ENCODE data around the gene NMRK1.

NMRK1 gene

DNA sequence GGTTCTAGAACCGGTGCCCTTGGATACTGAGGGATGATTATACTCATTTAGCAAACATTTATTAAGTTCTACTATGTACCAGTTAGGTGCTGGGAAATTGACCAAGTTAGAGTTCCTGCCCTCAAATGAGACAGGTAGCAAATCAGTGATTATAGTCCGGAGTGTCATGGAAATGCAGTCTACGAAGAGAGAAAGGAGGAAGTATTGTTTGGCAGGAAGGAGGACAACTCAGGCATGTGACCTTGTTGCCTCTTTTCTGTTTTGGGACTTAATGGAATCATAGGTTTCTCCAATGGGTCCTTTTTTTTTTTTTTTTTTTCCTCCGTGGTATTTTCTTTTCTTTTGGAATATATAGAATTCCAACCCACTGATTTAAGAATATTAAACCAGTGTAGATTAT, 28.4 kb upstream of the NMRK1 start:
- Histone ChIP-seq H3K4me3 (ENCODE audit: low read length) (no peak overlapping the region), H3K4me1 (ENCODE audit: control insufficient read depth, insufficient read depth, low read length) (peaks cover 8% of the 10 kb centered on the region), H3K27me3 (ENCODE audit: control insufficient read depth, insufficient read depth, low read length) (no peaks in the 10 kb centered on the region), H3K9me3 (ENCODE audit: control insufficient read depth, low read length) (no peaks in the 10 kb centered on the region), H3K36me3 (ENCODE audit: control insufficient read depth, insufficient read depth, low read length) (no peaks in the 10 kb centered on the region), H3K9ac (ENCODE audit: low read length) (no peak overlapping the region)

GRCh38 chr9:75112789-75113188, 24.8 kb upstream of the NMRK1 start:
- H3K36me3 ChIP-seq (ENCODE audit: control insufficient read depth, insufficient read depth, low read length) = no peaks in the 10 kb centered on the region
- H3K4me1 ChIP-seq (ENCODE audit: control insufficient read depth, insufficient read depth, low read length) = peaks cover 25% of the 10 kb centered on the region
- no peak overlapping the region for H3K9ac ChIP-seq (ENCODE audit: low read length)
- H3K27me3 ChIP-seq (ENCODE audit: control insufficient read depth, insufficient read depth, low read length) = no peaks in the 10 kb centered on the region
- H3K9me3 ChIP-seq (ENCODE audit: control insufficient read depth, low read length) = no peaks in the 10 kb centered on the region
- H3K4me3 ChIP-seq (ENCODE audit: low read length) = no peak overlapping the region

DNA sequence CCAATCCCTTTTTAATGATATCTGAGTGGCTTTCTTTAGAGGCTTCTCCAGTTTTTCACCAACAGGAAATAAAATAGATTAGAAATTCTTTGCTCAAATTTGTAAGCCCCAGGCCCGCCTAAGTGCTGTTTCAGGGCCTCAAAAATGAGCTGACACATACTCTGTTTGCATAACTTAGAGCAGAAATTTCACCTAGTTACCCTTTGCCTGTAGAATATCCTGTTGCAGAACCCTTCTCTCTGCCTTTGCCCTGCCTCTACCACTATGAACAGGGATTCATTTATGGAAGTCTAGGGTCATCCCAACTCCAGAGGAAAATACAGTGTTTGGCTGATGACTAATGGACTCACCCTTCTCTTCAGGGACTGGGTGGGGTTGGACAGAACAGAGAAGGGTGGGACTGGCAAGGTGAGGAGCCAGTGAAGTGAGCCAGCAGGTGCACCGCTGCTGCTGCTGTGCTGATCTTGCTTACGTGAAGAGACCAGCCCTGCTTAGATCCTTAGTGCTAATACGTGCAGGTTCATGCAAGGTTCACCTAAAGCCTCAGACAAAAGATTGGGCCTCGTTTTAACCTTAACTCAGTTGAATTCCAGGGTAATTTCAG, 23.2 kb upstream of the NMRK1 start:
- no peaks in the 10 kb centered on the region for H3K9me3 ChIP-seq (ENCODE audit: control insufficient read depth, low read length)
- no peak overlapping the region for H3K9ac ChIP-seq (ENCODE audit: low read length)
- H3K4me1 ChIP-seq (ENCODE audit: control insufficient read depth, insufficient read depth, low read length) = peaks cover 25% of the 10 kb centered on the region
- H3K36me3 ChIP-seq (ENCODE audit: control insufficient read depth, insufficient read depth, low read length) = no peaks in the 10 kb centered on the region
- H3K4me3 ChIP-seq (ENCODE audit: low read length) = no peak overlapping the region
- no peaks in the 10 kb centered on the region for H3K27me3 ChIP-seq (ENCODE audit: control insufficient read depth, insufficient read depth, low read length)

- no peaks in the 10 kb centered on the region for H3K9me3 ChIP-seq (ENCODE audit: control insufficient read depth, low read length)
- H3K9ac ChIP-seq (ENCODE audit: low read length) = no peak overlapping the region
- peaks cover 25% of the 10 kb centered on the region for H3K4me1 ChIP-seq (ENCODE audit: control insufficient read depth, insufficient read depth, low read length)
- no peak overlapping the region for H3K4me3 ChIP-seq (ENCODE audit: low read length)
- H3K27me3 ChIP-seq (ENCODE audit: control insufficient read depth, insufficient read depth, low read length) = no peaks in the 10 kb centered on the region
- H3K36me3 ChIP-seq (ENCODE audit: control insufficient read depth, insufficient read depth, low read length) = no peaks in the 10 kb centered on the region
These were observed 21.4 kb upstream of the NMRK1 start for GRCh38 chr9:75109210-75109839.

DNA sequence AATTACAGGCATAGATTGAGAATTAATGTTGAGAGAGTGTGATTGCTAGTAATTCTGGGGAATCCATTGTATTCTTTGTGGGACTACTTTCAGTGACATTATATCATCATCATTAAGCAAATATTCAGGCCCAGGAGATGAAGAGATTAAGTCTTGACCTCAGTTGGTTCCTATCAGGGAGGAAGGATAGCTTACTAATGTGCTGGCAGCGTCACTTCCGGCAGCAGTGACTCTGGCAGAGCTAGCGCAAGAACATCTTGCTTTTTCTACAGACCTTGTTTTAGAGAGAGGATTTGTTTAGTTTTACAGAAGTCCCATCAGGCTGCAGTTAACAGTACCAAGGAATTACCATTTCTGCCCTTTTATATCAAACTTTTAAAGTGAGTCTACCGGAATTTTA, 20.6 kb upstream of the NMRK1 start:
- H3K36me3 ChIP-seq (ENCODE audit: control insufficient read depth, insufficient read depth, low read length) = no peaks in the 10 kb centered on the region
- peaks cover 29% of the 10 kb centered on the region for H3K4me1 ChIP-seq (ENCODE audit: control insufficient read depth, insufficient read depth, low read length)
- no peaks in the 10 kb centered on the region for H3K9me3 ChIP-seq (ENCODE audit: control insufficient read depth, low read length)

DNA sequence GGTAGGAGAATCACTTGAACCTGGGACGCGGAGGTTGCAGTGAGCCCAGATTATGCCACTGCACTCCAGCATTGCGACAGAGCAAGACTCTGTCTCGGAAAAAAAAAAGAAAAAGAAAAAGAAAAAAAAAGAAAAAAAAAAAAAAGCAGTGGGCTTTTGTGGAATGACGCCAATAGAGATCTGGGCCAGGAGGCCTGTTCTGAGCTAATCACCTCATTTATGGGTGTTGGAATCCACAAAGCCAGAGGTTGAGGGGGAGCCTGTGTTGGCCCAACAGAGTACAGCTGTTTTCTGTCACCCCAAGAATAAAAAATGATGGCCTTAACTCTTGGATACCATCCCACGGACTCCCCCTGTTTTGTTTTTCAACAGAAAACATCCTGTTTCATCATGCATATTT, 18.9 kb upstream of the NMRK1 start:
- H3K4me3 ChIP-seq (ENCODE audit: low read length) = no peak overlapping the region
- no peaks in the 10 kb centered on the region for H3K9me3 ChIP-seq (ENCODE audit: control insufficient read depth, low read length)
- no peaks in the 10 kb centered on the region for H3K36me3 ChIP-seq (ENCODE audit: control insufficient read depth, insufficient read depth, low read length)
- peaks cover 22% of the 10 kb centered on the region for H3K4me1 ChIP-seq (ENCODE audit: control insufficient read depth, insufficient read depth, low read length)
- no peaks in the 10 kb centered on the region for H3K27me3 ChIP-seq (ENCODE audit: control insufficient read depth, insufficient read depth, low read length)
- H3K9ac ChIP-seq (ENCODE audit: low read length) = no peak overlapping the region

More for the DNA sequence above, 20.6 kb upstream of the NMRK1 start:
- no peak overlapping the region for H3K4me3 ChIP-seq (ENCODE audit: low read length)
- no peaks in the 10 kb centered on the region for H3K27me3 ChIP-seq (ENCODE audit: control insufficient read depth, insufficient read depth, low read length)
- H3K9ac ChIP-seq (ENCODE audit: low read length) = no peak overlapping the region

DNA sequence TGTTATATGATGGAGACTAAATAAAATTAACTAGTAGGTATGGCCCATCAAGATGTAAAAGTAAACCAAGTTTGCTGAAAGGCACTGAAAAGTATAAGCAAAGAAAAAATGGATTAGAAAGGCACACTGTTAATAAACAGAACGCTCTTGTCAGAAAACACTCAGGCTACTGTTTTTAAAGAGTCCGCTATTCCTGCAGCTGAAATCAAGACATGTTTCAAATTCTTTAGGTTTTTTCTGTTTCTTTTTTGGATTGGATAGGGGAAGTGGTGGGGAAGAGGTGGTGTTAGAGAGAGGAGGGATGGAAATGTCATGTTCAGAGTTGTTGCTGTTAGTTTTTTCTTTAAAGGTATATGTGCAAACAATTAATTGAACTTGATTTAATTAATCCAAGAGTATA, 17.9 kb upstream of the NMRK1 start:
- Histone ChIP-seq H3K27me3 (ENCODE audit: control insufficient read depth, insufficient read depth, low read length) (no peaks in the 10 kb centered on the region), H3K9ac (ENCODE audit: low read length) (no peak overlapping the region), H3K9me3 (ENCODE audit: control insufficient read depth, low read length) (no peaks in the 10 kb centered on the region), H3K36me3 (ENCODE audit: control insufficient read depth, insufficient read depth, low read length) (no peaks in the 10 kb centered on the region), H3K4me1 (ENCODE audit: control insufficient read depth, insufficient read depth, low read length) (peaks cover 22% of the 10 kb centered on the region), H3K4me3 (ENCODE audit: low read length) (no peak overlapping the region)

- no peak overlapping the region for H3K9ac ChIP-seq (ENCODE audit: low read length)
These were observed 17.1 kb upstream of the NMRK1 start for GRCh38 chr9:75105019-75105540.

DNA sequence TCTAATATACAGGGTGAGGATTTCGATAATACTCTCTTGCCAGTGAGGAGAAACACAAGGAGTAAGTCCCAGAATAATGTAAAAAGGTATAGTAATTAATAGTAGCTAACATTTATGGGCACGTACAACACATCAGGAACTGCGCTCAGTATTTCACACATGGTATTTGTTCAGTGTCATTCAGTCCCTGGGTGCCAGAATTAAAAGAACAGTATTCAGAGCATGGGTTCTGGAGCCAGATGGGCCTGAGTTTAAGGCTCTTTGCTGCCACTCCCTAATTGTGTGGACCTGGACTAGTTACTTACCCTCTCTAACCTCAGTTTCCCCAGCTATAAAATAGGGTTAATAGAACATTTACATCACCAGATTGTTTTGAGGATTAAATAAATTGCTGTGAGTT, 16.7 kb upstream of the NMRK1 start:
- Histone ChIP-seq H3K9ac (ENCODE audit: low read length) (no peak overlapping the region), H3K4me1 (ENCODE audit: control insufficient read depth, insufficient read depth, low read length) (peaks cover 20% of the 10 kb centered on the region), H3K36me3 (ENCODE audit: control insufficient read depth, insufficient read depth, low read length) (no peaks in the 10 kb centered on the region)

More at GRCh38 chr9:75105019-75105540, 17.1 kb upstream of the NMRK1 start:
- no peaks in the 10 kb centered on the region for H3K27me3 ChIP-seq (ENCODE audit: control insufficient read depth, insufficient read depth, low read length)
- no peaks in the 10 kb centered on the region for H3K9me3 ChIP-seq (ENCODE audit: control insufficient read depth, low read length)
- no peaks in the 10 kb centered on the region for H3K36me3 ChIP-seq (ENCODE audit: control insufficient read depth, insufficient read depth, low read length)
- peaks cover 21% of the 10 kb centered on the region for H3K4me1 ChIP-seq (ENCODE audit: control insufficient read depth, insufficient read depth, low read length)
- no peak overlapping the region for H3K4me3 ChIP-seq (ENCODE audit: low read length)

DNA sequence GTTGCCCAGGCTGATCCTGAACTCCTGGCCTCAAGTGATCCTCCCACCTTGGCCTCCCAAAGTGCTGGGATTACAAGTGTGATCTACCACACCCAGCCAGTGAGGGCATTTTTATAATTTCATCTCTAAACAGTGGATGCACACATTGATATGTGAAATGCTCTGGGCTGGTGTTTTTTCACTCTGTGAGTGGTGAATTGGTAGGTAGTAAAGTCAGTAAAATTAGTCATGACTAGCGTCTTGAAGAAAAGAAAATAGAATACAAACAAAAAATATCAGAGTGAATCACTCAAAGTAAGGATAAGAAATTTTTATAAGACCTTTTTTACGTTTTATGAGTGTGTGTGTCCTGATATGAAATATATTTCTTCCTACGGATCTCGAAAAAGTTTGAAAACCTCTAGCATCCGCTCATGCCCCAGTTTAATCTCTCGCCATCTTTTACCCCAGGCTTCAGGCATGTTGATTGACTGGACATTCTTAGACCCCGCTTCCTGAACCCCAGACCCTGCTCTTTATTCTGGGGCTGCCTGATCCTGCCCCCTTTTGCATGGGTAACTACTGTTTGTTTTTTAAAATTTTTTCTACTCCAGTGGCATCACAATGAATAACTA, 14.3 kb upstream of the NMRK1 start:
- Histone ChIP-seq H3K4me1 (ENCODE audit: control insufficient read depth, insufficient read depth, low read length) (peaks cover 13% of the 10 kb centered on the region), H3K9ac (ENCODE audit: low read length) (no peak overlapping the region), H3K4me3 (ENCODE audit: low read length) (no peak overlapping the region), H3K36me3 (ENCODE audit: control insufficient read depth, insufficient read depth, low read length) (no peaks in the 10 kb centered on the region), H3K27me3 (ENCODE audit: control insufficient read depth, insufficient read depth, low read length) (no peaks in the 10 kb centered on the region), H3K9me3 (ENCODE audit: control insufficient read depth, low read length) (no peaks in the 10 kb centered on the region)

More for the DNA sequence above, 16.7 kb upstream of the NMRK1 start:
- Histone ChIP-seq H3K4me3 (ENCODE audit: low read length) (no peak overlapping the region), H3K27me3 (ENCODE audit: control insufficient read depth, insufficient read depth, low read length) (no peaks in the 10 kb centered on the region), H3K9me3 (ENCODE audit: control insufficient read depth, low read length) (no peaks in the 10 kb centered on the region)

DNA sequence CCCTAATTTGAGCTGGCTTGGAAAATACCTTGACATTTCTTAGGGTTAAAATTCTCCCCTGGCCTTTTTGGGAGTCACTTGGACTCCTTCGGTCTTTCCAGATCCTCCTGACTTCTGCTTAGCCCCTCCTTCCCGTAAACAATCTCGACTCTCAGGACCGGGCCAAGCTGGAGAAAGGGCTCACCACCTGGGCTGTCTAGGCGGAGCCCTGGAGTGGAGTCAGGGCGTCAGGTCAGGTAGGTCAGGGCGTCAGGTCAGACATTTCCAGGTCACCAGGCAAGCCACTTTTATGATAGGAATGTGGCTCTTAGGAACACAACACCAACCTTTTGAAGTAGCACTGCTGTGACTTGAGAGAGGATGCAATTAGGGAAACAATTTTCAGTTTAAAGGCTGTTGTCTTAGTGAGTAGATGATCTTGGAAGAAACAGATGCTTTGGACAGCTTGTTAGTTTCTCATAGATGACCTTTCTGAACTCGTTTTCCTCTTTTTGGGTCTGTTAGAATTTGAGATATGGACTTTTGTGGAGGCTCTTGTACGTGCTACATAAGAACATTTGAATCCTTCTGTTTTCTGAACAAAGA, 13.1 kb upstream of the NMRK1 start:
- Histone ChIP-seq H3K9ac (ENCODE audit: low read length) (no peak overlapping the region), H3K27me3 (ENCODE audit: control insufficient read depth, insufficient read depth, low read length) (no peaks in the 10 kb centered on the region), H3K4me1 (ENCODE audit: control insufficient read depth, insufficient read depth, low read length) (peaks cover 13% of the 10 kb centered on the region)

DNA sequence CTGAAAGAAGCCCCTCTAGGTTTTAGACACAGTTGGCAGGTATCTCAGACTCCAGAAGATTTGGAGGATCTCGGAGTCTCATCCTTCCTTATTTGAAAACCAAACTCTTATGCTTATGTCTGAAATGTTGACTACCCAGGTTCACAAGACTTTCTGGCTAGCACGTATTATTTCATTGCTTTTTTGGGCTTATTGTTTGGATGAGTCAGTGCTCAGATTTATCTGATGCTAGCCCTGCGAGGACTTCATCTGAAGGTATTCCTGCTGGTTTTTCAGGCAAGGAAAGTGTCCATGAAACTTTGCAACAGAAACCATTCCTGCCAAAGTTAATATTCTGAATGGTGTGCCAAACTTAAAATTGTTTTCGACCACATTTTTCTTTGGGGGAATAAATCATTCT, 8.8 kb upstream of the NMRK1 start:
- Histone ChIP-seq H3K36me3 (ENCODE audit: control insufficient read depth, insufficient read depth, low read length) (no peaks in the 10 kb centered on the region), H3K9me3 (ENCODE audit: control insufficient read depth, low read length) (no peaks in the 10 kb centered on the region), H3K4me1 (ENCODE audit: control insufficient read depth, insufficient read depth, low read length) (peaks cover 29% of the 10 kb centered on the region), H3K4me3 (ENCODE audit: low read length) (no peak overlapping the region), H3K9ac (ENCODE audit: low read length) (no peak overlapping the region), H3K27me3 (ENCODE audit: control insufficient read depth, insufficient read depth, low read length) (no peaks in the 10 kb centered on the region)

More for the DNA sequence above, 13.1 kb upstream of the NMRK1 start:
- no peaks in the 10 kb centered on the region for H3K36me3 ChIP-seq (ENCODE audit: control insufficient read depth, insufficient read depth, low read length)
- no peaks in the 10 kb centered on the region for H3K9me3 ChIP-seq (ENCODE audit: control insufficient read depth, low read length)
- no peak overlapping the region for H3K4me3 ChIP-seq (ENCODE audit: low read length)

Measured in mucosa of stomach (tissue), 1 donor.